DMS153 treated with DMSO at 0.1 percent for 48 hours (cell line): ENCODE measurements around the gene PRR18.
"Not testable (repeated sequence)": the region's sequence is repeated elsewhere in the genome, so short reads cannot be mapped to it uniquely, and the experiment has no call there.

Experiments used
- DNase-seq: peaks from one replicate; lab custom pipeline; 2025; ENCODE audit not compliant: unreplicated experiment; lab: John Stamatoyannopoulos, UW

PRR18 gene, protein sequence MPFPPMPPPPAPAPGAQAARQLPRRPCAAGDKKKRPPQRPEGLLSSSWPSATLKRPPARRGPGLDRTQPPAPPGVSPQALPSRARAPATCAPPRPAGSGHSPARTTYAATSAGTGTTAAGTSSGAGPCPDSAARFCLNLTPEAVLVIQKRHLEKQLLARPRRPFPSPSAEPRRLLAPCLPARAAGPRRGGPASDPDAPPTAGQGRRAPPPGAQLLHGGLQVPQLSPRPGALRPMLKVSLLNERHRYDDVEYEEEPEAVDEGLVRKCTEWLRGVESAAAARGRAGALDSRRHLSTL

DNA sequence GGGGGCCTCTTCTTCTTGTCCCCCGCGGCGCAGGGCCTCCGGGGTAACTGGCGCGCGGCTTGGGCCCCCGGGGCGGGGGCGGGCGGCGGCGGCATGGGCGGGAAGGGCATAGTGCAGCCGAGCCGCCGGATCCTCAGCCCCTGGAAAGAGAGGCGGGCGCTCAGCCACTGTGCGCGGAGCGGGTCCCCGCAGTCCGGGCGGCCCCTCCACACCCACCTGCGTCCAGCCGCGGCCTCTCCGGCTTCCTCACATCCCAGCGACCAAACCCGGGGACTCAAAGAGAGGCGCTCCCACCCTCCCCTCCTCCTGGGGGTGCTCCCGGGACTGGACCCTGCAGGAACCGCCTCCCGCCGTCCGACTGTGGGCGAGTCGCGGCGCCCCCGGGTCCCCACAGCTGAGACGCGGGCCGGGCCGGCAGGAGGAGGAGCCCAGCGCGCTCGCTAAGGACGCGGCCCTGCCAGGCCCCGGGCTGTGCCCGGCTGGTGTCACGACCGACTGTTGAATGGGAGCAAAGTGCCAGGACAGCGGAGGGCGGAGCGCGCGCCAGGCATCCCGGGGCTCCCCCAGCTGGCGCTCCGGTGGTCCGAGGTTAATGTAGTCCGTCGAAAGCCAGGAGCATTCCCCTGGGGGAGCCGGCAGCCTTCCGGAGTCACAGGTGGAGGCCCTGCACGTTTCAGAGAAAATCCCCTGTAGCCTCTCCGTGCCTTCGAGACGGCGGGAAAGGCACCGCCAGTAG lies at the start of gene PRR18:
PRR18 (minus strand) TSS at position 360 of the 736 bp plus-strand sequence; CDS start at position 110, 250 bp downstream.
- DNase-seq = no peak

DNA sequence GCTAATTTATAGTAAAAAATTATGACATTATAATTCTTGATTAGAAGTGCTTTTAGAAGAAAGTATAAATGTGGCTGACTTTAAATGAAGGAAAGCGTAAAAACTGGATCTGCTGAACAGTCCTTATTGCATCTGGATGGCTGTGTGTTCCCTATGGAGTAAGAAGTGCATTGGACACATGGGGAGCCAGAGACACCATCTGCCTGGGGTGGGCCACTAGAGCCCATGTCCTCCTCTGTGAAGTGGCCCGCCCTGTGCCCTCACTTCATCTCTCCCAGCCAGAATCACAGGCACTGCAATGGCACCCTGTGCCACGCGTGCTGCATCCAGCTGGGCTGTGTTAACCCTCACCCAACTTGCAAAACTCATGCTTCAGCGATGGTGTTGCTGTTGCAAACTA lies 47.4 kb upstream of the PRR18 start:
- DNase-seq = no peak

DNA sequence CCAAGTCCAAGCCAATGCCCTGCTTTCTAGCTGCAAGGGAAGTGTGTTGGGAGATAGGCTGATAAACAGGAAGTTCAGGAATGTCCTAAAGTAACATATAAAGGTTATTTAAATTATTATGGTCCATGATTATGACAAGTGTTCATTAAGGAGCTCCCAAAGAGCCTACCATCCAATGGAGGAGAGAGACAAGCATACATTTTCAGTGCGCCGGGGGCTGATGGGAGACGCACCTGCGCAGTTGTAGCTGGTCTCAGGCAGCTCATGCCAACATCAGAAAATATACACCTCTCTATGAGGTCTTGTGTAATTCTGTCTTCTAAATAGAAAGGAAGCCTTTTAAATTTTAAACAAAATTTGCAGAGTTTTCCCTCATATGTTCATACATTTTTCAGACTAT lies 46.8 kb upstream of the PRR18 start:
- DNase-seq = no peak

DNA sequence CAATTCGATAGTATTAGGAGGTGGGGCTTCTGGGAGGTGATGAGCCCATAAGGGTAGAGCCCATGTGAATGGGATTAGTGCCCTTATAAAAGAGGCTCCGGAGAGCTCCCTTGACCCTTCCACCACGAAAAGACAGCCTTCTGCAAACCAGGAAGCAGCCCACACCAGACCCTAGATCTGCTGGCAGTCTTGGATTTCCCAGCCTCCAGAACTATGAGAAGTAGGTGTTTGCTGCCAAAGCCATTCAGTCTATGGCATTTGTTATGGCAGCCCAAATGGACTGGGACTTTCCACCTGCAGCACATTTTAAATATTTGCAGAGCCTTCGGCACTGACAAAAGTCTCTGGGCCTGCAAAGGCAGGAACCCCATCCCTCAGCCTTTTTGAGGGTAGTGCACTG lies 46.0 kb upstream of the PRR18 start:
- DNase-seq = no peak

DNA sequence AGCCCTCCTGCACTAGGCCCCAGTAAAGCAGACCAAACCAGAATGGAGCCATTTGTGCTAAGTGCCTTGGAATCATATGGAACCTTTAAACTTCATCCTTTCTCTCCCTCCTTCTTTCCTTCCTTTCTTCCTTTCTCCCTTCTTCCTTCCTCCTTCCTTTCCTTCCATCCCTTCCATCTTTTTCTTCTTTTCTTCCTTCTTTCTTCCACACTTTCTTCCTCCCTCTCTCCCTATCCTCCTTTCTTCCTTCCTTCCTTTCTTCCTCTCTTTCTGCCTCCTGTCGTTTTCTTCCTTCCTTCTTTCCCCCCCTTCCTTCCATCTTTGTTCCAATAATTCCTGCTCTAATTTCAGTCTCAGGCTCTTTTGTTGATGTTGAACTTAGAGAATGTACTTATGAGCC lies 45.3 kb upstream of the PRR18 start:
- no peak for DNase-seq

DNA sequence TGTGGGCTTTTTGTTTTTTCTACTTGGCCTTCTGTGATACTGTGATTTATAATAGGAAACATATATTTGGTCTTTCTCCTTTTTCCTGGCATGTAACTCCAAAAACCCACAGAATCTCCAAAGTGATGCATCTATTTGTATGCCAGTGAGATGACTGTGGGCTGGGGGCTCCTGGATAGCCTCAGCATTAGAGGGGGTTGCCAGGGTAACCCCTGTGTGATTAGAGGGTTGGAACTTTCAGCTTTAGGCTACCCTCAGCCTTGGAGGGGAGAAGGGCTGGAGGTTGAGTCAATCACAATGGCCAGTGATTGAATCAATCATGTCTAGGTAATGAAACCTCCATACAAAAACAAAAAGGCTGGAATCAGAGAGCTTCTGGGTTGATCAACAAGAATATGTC lies 44.7 kb upstream of the PRR18 start:
- no peak for DNase-seq

DNA sequence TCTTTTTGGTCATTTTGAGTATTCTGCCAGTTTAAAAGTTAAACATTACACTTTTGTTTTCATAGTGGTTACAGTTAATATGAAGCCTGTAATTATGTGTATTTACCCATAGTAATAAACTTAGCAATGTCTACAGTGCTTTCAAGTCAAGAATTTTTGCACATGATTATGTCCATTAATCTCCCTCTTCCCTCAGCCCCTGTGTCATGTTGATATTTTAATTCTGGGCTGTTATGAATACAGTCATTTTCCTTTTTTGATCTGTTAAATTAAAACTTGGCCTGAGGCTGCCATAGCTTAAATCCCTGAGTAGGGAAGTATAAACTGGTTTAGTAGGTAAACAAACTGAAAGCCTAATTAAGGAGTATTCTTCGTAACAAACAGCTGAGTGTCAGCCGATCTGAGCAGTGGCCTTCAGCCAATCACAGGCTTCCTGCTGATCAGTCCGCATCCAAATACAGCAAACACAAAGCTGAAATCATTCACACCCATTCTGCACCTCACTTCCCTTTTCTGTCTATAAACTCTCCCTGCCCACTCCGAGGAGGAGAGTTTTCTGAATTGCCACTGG lies 43.6 kb upstream of the PRR18 start:
- peak; percentile 27 for DNase-seq

DNA sequence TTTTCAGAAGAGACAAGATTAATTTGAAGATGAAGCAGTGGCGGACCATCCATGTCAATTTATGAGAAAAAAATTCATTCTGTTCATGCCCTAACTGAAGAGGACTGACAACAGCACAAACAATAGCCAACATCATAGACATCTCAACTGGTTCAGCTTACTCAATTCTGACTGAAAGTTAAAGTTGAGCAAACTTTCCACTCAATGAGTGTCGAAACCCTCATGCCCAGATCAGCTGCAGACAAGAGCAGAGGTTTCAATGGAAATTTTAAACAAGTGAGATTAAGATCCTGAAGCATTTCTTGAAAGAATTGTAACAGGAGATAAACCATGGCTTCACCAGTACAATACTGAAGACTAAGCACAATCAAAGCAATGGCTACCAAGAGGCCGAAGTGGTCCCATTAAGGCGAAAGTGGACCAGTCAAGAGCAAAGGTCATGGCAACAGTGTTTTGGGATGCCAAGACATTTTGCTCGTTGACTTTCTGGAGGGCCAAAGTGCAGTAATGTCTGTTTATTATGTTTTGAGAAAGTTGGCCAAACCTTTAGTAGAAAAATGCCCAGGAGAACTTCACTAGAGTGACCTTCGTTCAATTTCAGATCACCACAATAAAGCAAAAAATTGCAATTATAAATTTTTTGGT lies 40.2 kb upstream of the PRR18 start:
- no peak for DNase-seq

DNA sequence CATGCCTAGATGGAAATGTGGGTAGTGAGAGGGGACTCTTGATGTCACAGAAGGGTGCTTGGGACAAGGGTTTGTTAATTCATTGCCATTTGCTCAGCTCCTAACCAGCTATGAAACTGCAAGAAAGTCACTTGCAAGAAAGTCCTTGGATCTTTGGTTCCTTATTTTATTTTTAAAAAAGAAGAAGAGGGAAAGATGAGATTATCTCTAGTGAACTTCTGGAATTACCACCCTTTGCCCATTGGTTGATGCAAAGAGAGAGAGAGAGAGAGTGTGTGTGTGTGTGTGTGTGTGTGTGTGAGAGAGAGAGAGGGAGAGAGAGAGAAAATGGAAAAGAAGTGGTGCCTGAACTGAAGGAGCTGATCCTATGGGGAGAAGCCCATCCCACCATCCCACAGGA lies 38.8 kb upstream of the PRR18 start:
- no peak for DNase-seq

DNA sequence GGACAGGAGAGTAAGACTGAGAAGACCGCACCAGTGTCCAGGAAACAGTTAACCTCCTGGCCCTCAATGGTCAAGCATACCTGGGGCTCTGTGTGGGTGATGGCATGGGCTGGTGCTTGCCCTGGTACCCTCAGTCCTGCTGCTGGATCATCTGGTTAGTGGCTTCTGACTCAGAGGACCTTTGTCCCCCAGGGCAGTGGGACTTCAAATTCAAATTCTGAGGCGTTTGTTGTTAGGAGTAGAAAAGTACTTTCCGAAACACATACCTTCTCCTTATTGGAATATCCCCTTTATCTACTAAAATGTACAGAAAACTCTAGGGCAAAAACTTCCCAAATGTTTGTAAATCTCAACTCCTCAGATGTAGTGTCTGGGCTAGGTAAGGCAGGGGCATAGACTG lies 38.3 kb upstream of the PRR18 start:
- no peak for DNase-seq

DNA sequence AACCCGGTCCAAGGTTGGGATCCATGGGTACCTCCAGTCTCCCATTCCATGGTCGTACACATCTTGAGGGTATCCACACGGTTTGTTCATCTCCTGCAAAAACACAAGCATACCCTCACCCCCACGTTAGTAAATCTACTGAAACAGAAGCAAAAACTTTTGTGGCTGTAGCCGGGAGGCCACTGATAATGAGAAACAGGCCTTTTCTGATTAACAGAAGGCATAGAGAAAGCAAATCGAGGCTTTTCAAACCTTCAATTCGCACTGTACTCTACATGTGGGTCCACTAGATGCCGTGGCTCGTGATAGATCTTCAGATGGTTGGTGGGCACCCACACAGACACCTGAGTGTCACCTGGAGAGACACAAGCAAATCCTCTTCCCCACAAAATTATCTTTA lies 37.5 kb upstream of the PRR18 start:
- DNase-seq = not testable (repeated sequence)

DNA sequence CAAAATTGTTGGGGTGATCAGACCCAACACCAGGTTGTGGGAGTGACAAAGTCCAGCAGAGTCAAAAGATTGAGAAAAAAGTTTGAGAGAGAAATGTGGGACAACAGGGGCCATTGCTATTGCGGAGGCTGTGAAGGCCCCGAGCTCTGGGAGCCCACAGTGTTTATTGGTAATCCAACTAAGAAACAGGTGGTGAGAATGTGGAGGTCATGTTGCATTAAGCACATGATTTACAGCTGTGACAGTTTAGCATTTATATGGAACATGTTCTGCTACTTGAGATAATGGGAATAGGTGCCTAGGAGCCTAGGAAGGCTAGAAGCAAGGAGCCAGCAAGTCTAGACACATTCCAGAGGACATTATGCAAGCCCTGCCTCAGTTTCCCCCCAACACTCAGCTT lies 36.7 kb upstream of the PRR18 start:
- DNase-seq = not testable (repeated sequence)

DNA sequence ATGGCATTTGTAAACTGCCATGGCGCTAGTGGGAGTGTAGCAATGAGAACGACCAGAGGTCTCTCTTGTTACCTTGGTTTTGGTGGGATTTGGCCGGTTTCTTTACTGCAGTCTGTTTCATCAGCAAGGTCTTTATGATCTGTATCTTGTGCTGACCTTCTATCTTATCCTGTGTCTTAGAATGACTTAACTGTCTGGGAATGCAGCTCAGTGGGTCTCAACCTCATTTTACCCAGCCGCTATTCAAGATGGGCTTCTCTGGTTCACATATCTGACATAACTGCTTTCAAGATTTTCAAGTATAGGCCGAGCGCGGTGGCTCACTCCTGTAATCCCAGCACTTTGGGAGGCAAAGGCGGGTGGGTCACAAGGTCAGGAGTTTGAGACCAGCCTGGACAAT lies 36.0 kb upstream of the PRR18 start:
- no peak for DNase-seq

DNA sequence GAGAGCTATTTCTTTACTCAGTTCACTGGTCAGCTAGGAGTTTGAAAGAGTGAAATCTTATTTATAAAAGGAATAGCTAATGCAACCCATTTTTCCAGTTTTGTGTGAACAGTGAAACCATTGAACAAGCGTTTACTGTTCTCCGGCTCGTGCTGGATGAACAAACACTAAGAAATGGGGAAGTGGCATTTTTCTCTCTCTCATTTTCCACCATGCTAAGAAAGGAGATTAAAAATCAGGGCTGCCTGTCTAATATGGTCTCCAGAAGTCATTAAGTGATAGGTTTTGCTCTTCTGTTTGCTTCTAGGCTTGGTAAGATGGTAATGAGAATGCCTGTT lies 34.9 kb upstream of the PRR18 start:
- DNase-seq = no peak

DNA sequence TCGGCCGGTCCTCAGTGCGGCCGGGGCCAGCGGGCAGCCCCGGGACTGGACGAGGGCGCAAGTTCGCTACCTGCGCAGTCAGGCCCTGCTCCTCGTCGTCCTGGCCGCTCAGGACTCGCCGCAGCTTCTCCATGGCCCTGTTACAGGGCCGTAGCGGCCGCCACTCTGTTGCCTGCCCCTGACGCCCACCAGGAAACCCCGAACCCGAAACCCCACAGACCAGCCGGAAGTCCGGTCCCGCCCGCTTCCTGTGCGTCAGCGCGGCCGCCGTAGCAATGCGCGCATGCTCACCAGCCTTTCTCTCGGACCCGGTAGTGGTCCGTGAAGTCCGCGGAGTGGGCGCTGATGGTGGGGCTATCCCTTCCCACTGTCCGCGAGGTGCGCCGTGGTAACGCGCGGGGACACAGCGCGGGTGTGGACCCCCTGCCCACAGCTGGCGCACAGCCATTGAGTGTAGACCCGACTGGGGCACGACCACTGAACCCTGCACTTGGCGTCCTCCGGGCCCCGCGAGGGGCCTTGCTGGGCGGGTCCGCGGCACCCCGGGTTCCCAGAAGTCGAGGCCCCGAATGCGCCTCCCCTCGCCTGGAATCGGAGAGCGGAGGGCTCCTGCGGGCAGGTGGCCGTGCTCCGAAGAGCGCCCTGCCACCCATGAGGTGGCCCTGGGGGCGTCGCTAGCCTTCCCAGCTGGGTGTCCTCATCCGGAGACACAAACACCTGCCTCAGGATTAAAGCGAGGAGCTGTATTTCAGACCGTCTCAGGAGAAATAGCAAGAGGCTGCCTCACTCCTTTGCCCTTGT lies 34.4 kb upstream of the PRR18 start, which contains the start of gene SFT2D1:
SFT2D1 (minus strand) TSS at position 197 of the 801 bp plus-strand sequence; CDS start at position 133, 64 bp downstream.
- DNase-seq = peak; percentile 37

DNA sequence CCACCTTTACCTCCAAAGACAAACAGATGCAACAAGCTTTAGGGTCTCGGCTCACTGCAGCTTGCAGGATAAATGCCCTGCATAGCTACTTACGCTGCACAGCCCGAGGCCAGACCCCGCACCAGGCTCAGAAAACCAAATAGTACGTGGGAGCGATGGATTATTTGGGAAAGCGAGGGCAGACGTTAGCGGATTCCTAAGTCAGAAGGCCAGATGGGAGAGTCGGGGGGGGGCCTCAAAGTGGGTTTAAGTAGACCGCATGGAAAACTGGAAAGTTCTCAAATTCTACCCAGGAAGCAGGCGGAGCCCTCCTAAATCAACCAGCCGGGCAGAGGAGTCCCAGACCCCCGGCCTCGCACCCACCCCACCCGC lies 33.8 kb upstream of the PRR18 start:
- no peak for DNase-seq

DNA sequence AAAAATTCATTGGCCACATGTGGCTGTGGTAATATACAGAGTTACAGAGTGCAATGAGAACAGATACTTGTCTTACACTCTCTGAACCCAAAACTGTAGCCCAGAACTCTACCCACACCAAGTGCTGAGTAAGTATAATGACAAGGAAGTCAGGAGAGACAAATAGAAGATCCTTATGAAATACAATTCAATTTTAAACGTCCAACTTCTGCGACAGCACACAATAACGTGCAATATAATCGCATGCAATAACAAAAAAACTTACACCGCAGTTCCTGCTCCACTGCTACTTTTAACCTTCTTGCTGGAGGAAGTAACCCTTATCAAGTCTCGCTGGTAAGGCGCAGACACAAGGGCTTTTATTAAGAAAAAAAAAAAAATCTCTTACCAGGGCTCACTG lies 33.3 kb upstream of the PRR18 start:
- no peak for DNase-seq

DNA sequence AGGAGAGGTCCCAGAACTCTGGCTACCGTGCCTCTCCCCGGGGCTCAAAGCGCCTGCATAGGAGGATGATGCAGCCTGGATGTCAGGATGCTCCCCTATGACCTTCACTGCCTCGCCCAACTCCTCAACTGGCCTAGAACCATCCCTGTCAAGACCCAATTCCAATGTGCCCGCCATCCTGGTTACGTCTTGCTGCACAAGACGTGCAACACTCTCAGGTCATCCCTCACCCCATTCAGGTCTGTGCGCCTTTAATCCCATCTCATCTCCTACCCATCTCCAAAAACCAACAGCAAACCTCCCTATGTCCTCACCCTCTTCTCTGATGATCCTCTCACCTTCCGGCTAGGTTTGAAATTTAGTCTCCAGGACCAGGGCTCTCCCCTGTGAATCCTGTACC lies 30.7 kb upstream of the PRR18 start:
- DNase-seq = no peak

DNA sequence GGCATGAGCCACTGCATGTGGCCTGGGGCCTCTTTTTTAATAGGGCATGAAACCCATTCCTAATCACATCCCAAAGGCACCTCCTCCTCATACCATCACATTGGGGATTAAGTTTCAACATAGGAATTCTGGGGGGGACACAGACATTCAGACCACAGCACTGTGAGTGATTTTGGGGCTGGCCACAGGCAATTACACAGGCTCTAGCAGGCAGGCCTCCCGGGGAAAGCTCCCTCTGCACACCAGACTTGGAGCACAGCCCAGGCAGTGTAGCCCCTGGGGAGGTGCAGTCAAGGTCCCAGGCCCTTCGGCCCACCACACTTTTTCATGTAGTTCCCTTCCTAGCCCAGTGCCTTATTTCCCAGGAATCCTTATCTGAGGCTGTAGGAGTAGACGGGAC lies 28.7 kb upstream of the PRR18 start:
- no peak for DNase-seq

DNA sequence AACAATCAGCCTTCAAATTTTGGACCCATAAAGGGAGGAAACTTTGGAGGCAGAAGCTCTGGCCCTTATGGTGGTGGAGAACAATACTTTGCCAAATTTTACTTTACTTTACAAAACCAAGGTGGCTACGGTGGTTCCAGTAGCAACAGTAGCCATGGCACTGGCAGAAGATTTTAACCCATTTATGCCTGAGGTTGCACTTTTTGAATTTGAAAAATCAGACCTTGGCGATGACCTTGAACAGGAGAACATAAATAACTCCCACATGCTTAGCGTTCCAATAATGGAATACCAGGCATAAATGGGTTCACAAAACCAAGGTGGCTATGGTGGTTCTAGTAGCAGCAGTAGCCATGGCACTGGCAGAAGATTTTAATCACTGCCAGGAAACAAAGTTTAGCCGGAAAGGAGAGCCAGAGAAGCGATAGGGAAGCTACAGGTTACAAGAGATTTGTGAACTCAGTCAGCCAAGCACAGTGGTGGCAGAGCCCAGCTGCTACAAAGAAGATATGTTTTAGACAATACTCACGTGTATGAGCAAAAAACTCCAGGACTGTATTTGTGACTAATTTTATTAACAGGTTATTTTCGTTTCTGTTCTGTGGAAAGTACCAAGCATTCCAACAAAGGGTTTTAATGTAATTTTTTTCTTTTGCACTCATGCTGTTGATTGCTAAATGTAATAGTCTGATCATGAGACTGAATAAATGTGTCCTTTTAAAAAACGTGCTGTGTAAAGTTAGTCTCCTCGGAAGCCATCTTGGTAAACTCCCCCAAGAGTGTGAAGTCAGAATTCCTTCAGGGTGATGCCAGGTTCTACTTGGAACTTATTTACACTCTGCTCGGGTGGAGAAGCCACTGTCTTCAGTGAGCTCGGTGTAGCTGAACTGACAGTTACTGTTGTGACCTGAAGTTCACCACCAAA lies 27.4 kb upstream of the PRR18 start:
- DNase-seq = no peak
